ENCODE measurements around the gene WDTC1.

WDTC1 gene

DNA sequence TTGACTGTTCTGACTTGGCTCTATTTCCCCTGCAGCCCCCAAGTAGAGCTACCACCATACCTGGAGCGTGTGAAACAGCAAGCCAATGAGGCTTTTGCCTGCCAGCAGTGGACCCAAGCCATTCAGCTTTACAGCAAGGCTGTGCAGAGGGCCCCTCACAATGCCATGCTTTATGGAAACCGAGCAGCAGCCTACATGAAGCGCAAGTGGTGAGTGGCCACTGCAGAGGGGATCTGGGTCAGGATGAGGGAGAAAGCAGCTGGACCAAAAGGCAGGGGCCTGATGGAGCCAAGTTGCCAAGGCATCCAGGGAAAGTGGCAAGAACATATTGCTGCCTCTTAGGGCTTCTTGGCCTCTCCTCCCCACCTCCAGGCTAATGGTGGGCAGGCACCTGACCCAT is 63.5 kb downstream of the WDTC1 start:
- H3K4me3 ChIP-seq (ENCODE audit: low read length) = no peak overlapping the region
- TF ChIP-seq, protein P1, sequence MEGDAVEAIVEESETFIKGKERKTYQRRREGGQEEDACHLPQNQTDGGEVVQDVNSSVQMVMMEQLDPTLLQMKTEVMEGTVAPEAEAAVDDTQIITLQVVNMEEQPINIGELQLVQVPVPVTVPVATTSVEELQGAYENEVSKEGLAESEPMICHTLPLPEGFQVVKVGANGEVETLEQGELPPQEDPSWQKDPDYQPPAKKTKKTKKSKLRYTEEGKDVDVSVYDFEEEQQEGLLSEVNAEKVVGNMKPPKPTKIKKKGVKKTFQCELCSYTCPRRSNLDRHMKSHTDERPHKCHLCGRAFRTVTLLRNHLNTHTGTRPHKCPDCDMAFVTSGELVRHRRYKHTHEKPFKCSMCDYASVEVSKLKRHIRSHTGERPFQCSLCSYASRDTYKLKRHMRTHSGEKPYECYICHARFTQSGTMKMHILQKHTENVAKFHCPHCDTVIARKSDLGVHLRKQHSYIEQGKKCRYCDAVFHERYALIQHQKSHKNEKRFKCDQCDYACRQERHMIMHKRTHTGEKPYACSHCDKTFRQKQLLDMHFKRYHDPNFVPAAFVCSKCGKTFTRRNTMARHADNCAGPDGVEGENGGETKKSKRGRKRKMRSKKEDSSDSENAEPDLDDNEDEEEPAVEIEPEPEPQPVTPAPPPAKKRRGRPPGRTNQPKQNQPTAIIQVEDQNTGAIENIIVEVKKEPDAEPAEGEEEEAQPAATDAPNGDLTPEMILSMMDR (conservative IDR thresholded peaks at IDR 0.05; ENCODE audit: low read depth, low read length) = no peak
- DNase-seq (ENCODE audit: low read depth) = no peak

DNA sequence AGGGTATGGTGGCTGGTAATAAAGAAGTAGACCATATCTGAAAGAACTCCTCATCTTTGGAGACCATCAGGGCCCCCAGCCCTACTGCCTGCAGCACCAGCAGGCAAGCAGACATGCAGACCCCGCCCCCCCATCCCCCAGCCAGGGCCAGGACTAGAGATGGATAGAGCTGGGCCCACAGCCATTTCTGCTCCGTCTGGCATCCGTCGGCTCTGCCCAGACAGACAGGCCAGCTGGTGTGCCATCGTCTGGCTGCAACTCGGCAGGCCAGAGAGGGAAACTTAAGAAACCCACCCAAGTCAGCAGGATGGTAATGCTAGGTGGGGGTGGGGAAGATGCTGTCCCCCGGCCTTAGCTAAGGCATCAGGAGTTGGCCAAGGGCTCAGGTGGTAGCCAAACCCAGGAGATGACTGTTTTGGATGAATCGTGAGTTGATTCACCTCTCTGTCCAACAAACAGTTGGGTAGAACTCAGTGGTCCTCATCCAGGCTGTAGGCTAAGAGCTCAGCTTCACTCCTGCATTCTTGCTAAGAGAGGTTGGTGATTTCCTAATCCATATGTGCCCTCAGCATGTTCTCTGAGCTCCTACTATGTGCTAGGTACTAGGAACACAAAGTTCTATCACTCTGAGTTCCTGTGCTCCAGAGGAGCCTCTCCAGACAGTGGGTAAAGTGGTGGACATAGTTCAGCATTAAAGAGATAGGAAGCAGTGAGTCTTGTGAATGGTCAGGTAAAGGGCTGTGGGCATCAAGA is 64.4 kb downstream of the WDTC1 start:
- no peak overlapping the region for H3K4me3 ChIP-seq (ENCODE audit: low read length)
- no peak for DNase-seq (ENCODE audit: low read depth)
- TF ChIP-seq, protein P1 (conservative IDR thresholded peaks at IDR 0.05; ENCODE audit: low read depth, low read length) = no peak

DNA sequence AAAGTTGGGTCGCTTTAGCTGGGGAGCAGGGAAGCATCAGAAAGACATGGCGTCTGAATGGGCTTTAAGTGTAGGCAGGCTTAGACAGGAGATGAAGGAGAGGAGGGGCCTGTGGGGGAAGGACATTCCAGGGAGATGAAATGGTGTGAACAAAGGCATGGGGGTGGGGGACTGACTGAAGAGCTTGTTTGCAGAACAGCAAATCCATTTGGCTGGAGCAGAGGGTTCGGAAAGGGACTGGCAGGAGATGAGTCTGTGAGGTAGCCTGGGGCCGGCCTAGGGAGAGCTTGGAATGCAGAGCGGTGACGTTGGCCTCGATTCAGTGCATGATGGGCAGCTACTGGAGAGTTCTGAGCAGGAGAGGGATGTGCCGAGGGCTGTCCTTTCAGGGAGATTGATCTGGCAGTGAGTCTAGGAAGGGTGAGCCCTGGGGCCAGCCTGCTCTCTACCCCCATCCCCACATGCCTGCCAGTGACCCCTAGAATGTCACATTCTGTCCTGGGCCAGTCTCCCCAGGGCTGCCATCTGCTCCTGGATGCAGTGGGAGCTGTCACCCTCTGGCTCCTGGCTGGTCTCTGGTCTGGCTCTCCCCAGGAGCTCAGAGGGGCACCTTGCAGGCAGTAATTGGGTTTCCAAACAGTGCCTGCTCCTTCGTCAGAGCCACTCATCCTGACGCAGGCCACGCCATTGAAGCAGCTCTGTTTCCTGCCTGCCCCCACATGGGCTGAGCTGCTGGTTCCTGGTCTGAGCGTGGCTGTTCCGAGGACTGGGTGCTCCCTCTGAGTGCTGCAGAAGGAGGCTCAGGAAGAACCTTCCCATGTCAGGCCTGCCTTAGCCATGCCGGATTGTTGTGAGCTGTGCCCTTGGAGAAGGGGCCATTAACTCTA is 65.2 kb downstream of the WDTC1 start:
- DNase-seq (ENCODE audit: low read depth) = peak; percentile 59
- H3K4me3 ChIP-seq (ENCODE audit: low read length) = no peak overlapping the region
- TF ChIP-seq, protein P1 (conservative IDR thresholded peaks at IDR 0.05; ENCODE audit: low read depth, low read length) = no peak

DNA sequence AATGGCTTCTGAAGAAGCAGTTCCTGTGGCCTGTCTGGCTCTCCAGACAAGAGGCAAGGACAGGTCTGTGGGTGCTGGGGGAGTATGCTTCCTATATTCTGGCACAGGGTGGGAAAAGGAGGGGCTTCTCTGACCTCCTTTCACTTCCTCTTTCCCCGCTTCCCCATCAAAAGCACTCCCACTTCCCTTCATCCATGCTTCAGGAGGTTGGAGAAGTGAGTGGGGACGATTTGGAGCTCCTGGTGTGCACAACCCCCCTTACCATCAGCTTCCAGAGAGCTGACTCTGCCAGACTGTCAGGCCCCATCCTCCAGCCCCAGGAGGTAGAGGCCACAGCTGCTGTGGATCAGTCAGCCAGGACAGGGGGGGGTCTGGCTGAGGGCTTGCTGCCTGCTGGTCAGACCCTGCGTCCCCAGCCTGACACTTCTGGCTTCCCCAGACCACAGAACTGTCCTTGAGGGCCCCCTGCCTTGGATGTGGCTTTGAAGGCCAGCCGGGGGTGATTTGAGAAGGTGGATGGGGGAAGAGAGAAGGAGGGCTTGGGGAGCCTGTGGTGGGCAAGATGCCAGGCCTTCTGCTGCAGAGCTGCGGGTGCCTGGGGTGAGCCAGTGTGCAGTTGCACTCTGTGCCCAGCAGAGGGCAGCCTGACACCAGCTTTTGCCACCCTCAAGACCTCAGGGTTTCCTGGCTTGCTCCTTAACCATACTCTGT is 66.1 kb downstream of the WDTC1 start:
- peak; percentile 55 for DNase-seq (ENCODE audit: low read depth)
- no peak overlapping the region for H3K4me3 ChIP-seq (ENCODE audit: low read length)
- TF ChIP-seq, protein P1 (conservative IDR thresholded peaks at IDR 0.05; ENCODE audit: low read depth, low read length) = peak; percentile 97

DNA sequence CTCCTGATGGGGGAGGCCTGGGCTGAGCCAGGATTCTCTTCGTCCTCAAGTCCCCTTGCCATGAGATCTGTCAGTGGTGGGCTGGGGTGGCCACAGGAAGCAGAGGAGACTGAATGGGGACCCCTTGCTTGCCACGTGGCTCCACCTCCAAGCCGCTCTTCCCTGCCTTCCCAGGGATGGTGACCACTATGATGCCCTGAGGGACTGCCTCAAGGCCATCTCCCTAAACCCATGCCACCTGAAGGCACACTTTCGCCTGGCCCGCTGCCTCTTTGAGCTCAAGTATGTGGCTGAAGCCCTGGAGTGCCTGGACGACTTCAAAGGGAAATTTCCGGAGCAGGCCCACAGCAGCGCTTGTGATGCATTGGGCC is 66.6 kb downstream of the WDTC1 start:
- DNase-seq (ENCODE audit: low read depth) = no peak
- TF ChIP-seq, protein P1 (conservative IDR thresholded peaks at IDR 0.05; ENCODE audit: low read depth, low read length) = no peak
- no peak overlapping the region for H3K4me3 ChIP-seq (ENCODE audit: low read length)

DNA sequence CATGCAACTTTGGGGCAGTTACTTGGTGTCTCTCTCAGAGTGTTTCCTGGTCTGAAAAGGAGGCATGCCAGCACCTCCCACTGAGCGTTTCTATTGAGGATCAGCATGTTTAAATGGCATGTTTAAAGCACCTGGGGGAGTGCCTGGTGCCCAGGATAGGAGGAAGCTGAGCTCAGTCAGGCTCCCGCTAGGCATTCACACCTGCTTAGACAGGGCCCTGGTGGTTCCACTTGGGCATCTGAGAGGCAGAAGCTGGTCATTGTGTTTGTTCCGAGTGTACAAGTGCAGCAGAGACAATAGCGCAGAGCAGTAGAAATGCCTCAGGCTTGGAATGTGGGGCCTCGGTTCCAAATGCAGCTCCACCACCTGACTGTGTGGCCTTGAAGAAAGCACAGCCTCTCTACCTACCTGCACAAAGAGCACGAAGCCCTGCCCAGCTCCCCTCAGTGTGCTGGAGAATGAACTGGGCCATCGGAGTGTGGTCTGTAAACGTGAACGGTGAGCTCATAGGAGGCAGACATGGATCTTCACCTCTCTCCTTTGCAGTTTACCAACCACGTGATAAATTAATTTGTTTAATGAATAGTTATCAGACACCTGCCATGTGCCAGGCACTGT is 67.3 kb downstream of the WDTC1 start:
- TF ChIP-seq, protein P1 (conservative IDR thresholded peaks at IDR 0.05; ENCODE audit: low read depth, low read length) = no peak
- no peak for DNase-seq (ENCODE audit: low read depth)
- H3K4me3 ChIP-seq (ENCODE audit: low read length) = no peak overlapping the region

All from retinal pigment epithelial cell (primary cell).